Esophagus squamous epithelium (tissue), 5 donors: ENCODE data around the gene MYO1B. TPM values are rescaled to one million over a fixed set of nuclear protein-coding genes. Genes with fewer than 3 reads are reported as not detected.

ENCODE experiments used
- DNase-seq: peaks from one replicate; lab custom pipeline; 2025; lab: John Stamatoyannopoulos, UW
- H3K27ac ChIP-seq, 4 donors: fragments of 200-600 bp; sonication (generic); one replicate each; pipeline ENCODE4 v1.5.1; 2016 to 2019; ENCODE audit warnings: mild to moderate bottlenecking in 1 of 4
- H3K27me3 ChIP-seq, 4 donors: fragments of 200-600 bp; sonication (generic); 1 replicate in 3 of 4; 2 replicates in 1 of 4; pipeline versions ENCODE4 v1.5.1 to v1.6.0; 2017 to 2021; ENCODE audit warnings: antibody characterized with exemption in 1 of 4
- H3K36me3 ChIP-seq, 3 donors: fragments of 200-600 bp; sonication (generic); one replicate each; pipeline ENCODE4 v1.5.1; 2016 to 2019
- H3K4me1 ChIP-seq, 3 donors: fragments of 200-600 bp; sonication (generic); one replicate each; pipeline ENCODE4 v1.5.1; 2017 to 2019
- H3K4me3 ChIP-seq, 4 donors: fragments of 200-600 bp; sonication (generic); 1 replicate in 3 of 4; 2 replicates in 1 of 4; pipeline ENCODE4 v1.5.1; 2016 to 2019; ENCODE audit warnings: mild to moderate bottlenecking in 2 of 4, moderate library complexity in 1 of 4
- H3K9me3 ChIP-seq, 3 donors: fragments of 200-600 bp; sonication (generic); one replicate each; pipeline ENCODE4 v1.5.1; 2016 to 2019
- POLR2A ChIP-seq, 4 donors: fragments of 450-650 bp; IDR thresholded peaks; one replicate each; pipeline ENCODE4 v1.6.1; 2017; ENCODE audit warnings: antibody characterized with exemption in 4 of 4, mild to moderate bottlenecking in 4 of 4, moderate library complexity in 3 of 4
- WGBS, 2 donors: methylation state at CpG; one replicate each; pipeline ENCODE4 v1.1.5; 2018; 5-methylcytosine and 5-hydroxymethylcytosine counted together
- intact Hi-C: fragments of 100-400 bp; cut with DNase I; formaldehyde crosslinking; loops from one replicate; pipeline ENCODE4 v1.15.0; 2022
- total RNA-seq, 4 donors: library from RNA; depleted of rRNA; stranded (reverse); fragments of >200 nt; gene quantifications; one replicate each; pipeline ENCODE4 v1.1.0, GENCODE V29; 2016
- TF ChIP-seq, protein P1 (sequence below), 6 experiments: fragments of 450-650 bp in 4 of 6; fragments of 200-600 bp in 2 of 6; sonication (generic) in 2 of 6; IDR thresholded peaks; one replicate each; pipeline ENCODE4 v1.5.1; 2016 to 2019; ENCODE audit warnings: antibody characterized with exemption in 6 of 6, mild to moderate bottlenecking in 4 of 6, moderate library complexity in 4 of 6
- donor health status: DM: yes; HTN: yes; CAD: no.

MYO1B gene
- total RNA-seq, 4 donors from 2014 or later, result 24.6 to 152 (median 37.5) TPM

DNA sequence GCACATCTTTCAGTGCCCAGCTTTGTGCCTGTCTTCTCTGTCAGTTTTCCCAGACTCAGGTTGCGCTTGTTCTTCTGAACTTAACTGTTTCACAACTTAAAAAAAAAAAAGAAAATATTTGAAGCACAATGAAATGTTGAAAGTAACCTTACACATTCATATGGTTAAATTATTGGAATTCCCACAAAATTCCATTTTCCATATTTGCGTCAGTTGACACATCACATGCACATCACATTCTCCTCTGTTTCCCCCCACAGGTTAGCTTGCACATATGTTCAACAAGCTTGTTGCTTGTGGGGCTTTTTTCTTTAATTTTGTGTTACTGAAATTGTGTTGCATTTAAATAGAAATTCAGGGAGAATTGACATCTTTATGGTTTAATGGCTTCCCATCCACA is 8.3 kb downstream of the MYO1B start:
- TF ChIP-seq, protein P1, sequence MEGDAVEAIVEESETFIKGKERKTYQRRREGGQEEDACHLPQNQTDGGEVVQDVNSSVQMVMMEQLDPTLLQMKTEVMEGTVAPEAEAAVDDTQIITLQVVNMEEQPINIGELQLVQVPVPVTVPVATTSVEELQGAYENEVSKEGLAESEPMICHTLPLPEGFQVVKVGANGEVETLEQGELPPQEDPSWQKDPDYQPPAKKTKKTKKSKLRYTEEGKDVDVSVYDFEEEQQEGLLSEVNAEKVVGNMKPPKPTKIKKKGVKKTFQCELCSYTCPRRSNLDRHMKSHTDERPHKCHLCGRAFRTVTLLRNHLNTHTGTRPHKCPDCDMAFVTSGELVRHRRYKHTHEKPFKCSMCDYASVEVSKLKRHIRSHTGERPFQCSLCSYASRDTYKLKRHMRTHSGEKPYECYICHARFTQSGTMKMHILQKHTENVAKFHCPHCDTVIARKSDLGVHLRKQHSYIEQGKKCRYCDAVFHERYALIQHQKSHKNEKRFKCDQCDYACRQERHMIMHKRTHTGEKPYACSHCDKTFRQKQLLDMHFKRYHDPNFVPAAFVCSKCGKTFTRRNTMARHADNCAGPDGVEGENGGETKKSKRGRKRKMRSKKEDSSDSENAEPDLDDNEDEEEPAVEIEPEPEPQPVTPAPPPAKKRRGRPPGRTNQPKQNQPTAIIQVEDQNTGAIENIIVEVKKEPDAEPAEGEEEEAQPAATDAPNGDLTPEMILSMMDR (IDR thresholded peaks at IDR 0.05), result no peak
- TF ChIP-seq POLR2A (IDR thresholded peaks at IDR 0.05), result no peak

DNA sequence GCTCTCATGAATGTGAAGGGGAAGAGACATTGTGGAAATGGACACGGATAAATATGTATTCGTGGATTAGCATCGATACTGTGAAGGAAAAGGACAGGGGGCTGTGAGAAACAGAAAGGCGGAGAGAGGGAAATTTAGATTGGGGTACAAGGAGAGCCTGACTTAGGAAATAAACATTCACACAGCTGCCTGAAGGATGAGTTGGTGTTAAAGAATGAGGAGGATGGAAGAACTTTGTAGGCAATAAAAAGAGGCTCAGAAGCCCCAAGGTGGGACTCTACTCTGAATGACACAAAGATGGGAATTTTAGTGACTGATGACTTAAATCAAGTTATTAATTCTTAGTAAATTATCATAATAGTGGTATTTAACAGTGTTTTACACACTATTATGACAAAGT is 10.1 kb downstream of the MYO1B start:
- Histone ChIP-seq H3K4me1 (peaks cover 0 to 22% (median 0%) of the 10 kb centered on the region in 3 donors), H3K27ac (no peak overlapping the region), H3K27me3 (no peaks in the 10 kb centered on the region), H3K9me3 (no peaks in the 10 kb centered on the region), H3K36me3 (no peaks in the 10 kb centered on the region), H3K4me3 (no peak overlapping the region)
- TF ChIP-seq, protein P1 (IDR thresholded peaks at IDR 0.05), result no peak
- TF ChIP-seq POLR2A (IDR thresholded peaks at IDR 0.05), result no peak
- intact Hi-C loops, result no loop called here
- 90 to 93% methylated on average over 4 of the region's 4 CpGs for WGBS, 2 donors
- no peak for DNase-seq

More for the DNA sequence above, 8.3 kb downstream of the MYO1B start:
- H3K9me3 ChIP-seq, result no peaks in the 10 kb centered on the region
- H3K27me3 ChIP-seq, result no peaks in the 10 kb centered on the region
- H3K27ac ChIP-seq, result no peak overlapping the region
- peaks cover 0 to 27% (median 0%) of the 10 kb centered on the region in 3 donors for H3K4me1 ChIP-seq
- 92 to 100% methylated on average over 1 to 2 of the region's 2 CpGs for whole genome bisulfite sequencing, 2 donors
- no peak overlapping the region for H3K4me3 ChIP-seq
- no peaks in the 10 kb centered on the region for H3K36me3 ChIP-seq
- intact Hi-C loops, result no loop called here
- DNase-seq, result no peak

DNA sequence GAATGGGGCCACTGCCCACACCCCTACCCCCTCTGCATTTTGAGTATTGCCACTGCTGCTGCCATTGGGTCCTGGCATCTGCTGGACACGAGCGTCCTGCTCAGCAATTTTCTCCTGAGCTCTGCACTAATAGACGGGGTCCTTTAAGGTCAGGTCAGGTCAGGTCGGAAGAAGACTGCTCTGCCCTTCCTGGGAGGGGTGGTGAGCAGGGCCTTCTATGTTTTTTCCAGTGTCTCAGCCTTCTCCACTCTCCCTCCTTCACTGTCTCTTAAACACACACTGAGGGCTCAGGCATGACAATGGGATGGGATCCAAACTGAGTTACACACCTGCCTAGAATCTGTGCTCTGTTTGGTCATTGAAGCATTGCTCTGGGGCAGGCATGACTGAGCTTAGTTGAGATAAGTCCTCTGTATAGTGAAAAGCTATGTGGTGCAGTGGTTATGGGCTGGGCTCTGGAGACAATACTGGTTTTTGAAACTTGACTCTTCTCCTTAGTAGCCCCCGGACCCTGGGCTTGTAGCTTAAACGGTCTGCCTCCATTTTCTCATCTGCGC is 10.6 kb downstream of the MYO1B start:
- no peak overlapping the region for H3K27ac ChIP-seq
- H3K9me3 ChIP-seq, result no peaks in the 10 kb centered on the region
- no peak for DNase-seq
- peaks cover 0 to 17% (median 0%) of the 10 kb centered on the region in 3 donors for H3K4me1 ChIP-seq
- H3K36me3 ChIP-seq, result no peaks in the 10 kb centered on the region
- H3K27me3 ChIP-seq, result no peaks in the 10 kb centered on the region
- WGBS, 2 donors, result 66 to 81% methylated on average over 7 of the region's 7 CpGs
- intact Hi-C loops, result no loop called here
- no peak for TF ChIP-seq POLR2A (IDR thresholded peaks at IDR 0.05)
- TF ChIP-seq, protein P1 (IDR thresholded peaks at IDR 0.05), result no peak
- no peak overlapping the region for H3K4me3 ChIP-seq

DNA sequence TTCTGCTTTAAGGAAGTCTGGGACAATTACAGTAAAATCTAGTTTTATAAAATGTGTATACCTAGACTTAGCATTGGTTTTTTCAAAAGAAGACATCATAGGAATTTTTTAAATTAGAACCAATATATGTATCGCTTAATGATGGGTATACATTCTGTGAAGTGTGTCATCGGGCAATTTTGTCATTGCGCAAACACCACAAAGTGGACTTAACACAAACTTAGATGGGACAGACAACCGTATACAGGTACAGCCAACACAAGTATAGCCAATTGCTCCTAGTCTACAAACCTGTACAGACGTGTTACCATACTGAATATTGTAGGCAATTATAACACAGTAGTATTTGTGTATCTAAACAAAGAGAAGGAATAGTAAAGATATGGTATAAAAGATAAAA is 12.7 kb downstream of the MYO1B start:
- no peaks in the 10 kb centered on the region for H3K27me3 ChIP-seq
- WGBS, 2 donors, result 77 to 83% methylated on average over 5 of the region's 5 CpGs

DNA sequence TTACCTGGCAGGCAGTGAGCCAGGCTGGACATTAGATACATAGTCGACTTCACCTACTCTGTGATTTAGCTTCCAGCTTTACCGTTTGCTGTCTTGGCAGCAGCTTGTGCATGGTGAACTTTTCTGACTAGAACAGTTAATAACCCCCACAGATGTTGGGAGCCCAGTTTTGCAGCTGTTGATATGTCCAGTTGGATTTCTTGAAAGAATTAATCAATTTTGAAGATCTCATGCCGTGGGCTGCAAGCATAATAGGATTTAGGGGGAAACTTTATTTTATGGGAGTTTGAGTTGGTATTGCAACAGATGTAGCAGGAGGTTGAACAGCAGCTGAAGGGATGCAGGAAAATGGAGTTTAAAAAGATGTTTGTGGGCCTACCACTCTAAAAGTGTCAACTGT is 13.8 kb downstream of the MYO1B start:
- intact Hi-C loops, result no loop called here
- DNase-seq, result no peak
- Histone ChIP-seq H3K4me1 (peaks cover 0 to 17% (median 0%) of the 10 kb centered on the region in 3 donors), H3K27ac (no peak overlapping the region), H3K36me3 (no peaks in the 10 kb centered on the region), H3K9me3 (no peaks in the 10 kb centered on the region), H3K4me3 (no peak overlapping the region), H3K27me3 (no peaks in the 10 kb centered on the region)
- no peak for TF ChIP-seq POLR2A (IDR thresholded peaks at IDR 0.05)
- TF ChIP-seq, protein P1 (IDR thresholded peaks at IDR 0.05), result no peak
- WGBS, 2 donors, result 60 to 72% methylated on average over 3 of the region's 3 CpGs

More for the DNA sequence above, 12.7 kb downstream of the MYO1B start:
- Histone ChIP-seq H3K36me3 (no peaks in the 10 kb centered on the region), H3K27ac (no peak overlapping the region), H3K4me1 (peaks cover 0 to 17% (median 0%) of the 10 kb centered on the region in 3 donors), H3K9me3 (no peaks in the 10 kb centered on the region), H3K4me3 (no peak overlapping the region)
- TF ChIP-seq, protein P1 (IDR thresholded peaks at IDR 0.05), result no peak
- no peak for TF ChIP-seq POLR2A (IDR thresholded peaks at IDR 0.05)
- DNase-seq, result no peak
- intact Hi-C loops, result no loop called here
